GM23248 (cell line): ENCODE data around the gene HDAC4.

Experiments used
- EZH2 ChIP-seq: fragments of 200-600 bp; sonication (generic); IDR thresholded peaks from 2 replicates; pipeline ENCODE4 v1.6.1; 2018; ENCODE audit warnings: antibody characterized with exemption, mild to moderate bottlenecking; ENCODE audit not compliant: insufficient read depth, poor library complexity, severe bottlenecking
- EZH2phosphoT487 ChIP-seq: fragments of 200-600 bp; sonication (generic); IDR thresholded peaks from 2 replicates; pipeline ENCODE4 v1.6.1; 2018; ENCODE audit warnings: antibody characterized with exemption, moderate library complexity, mild to moderate bottlenecking, low read depth; ENCODE audit not compliant: insufficient read depth

GRCh38 chr2:239154971-239155805 is 245.6 kb downstream of the HDAC4 start:
- TF ChIP-seq EZH2 (no peak), EZH2phosphoT487 (no peak)
